HEK293 (cell line): ENCODE data around the gene USHBP1.

Source experiments
- CTCF ChIA-PET: fragments of 350-600 bp; formaldehyde crosslinking; extraction: SDS; loops from one replicate; lab custom pipeline; 2021; ENCODE audit warnings: antibody characterized with exemption; lab: Yijun Ruan, JAX
- POLR2A ChIA-PET: fragments of 300-600 bp; formaldehyde crosslinking; extraction: SDS; loops from one replicate; lab custom pipeline; 2020; ENCODE audit warnings: antibody characterized with exemption, inconsistent platforms; lab: Yijun Ruan, JAX
- H3K27ac ChIP-seq: fragments of 200-500 bp; sonication (Bioruptor generic); 2 replicates; pipeline ENCODE4 v1.5.1; 2014; ENCODE audit warnings: low read depth, low read length, control low read depth, inconsistent platforms; ENCODE audit errors: extremely low read depth
- H3K36me3 ChIP-seq, 2 experiments: fragments of 200-500 bp in 1 of 2; sonication (Bioruptor generic) in 1 of 2; 1 replicate in 1 of 2; 2 replicates in 1 of 2; pipeline ENCODE4 v1.5.1; 2014 to 2017; ENCODE audit warnings: inconsistent platforms in 2 of 2, low read length in 2 of 2; ENCODE audit not compliant: control insufficient read depth in 2 of 2, insufficient read depth in 1 of 2
- H3K4me1 ChIP-seq: fragments of 200-500 bp; sonication (Bioruptor generic); 2 replicates; pipeline ENCODE4 v1.5.1; 2014; ENCODE audit warnings: mild to moderate bottlenecking, low read length, inconsistent platforms; ENCODE audit not compliant: control insufficient read depth, insufficient read depth
- H3K4me3 ChIP-seq: 2 replicates; pipeline ENCODE4 v1.5.1; 2011; ENCODE audit warnings: low read depth, mild to moderate bottlenecking, control low read depth, low read length, moderate library complexity
- H3K9me3 ChIP-seq: fragments of 200-500 bp; sonication (Bioruptor generic); 2 replicates; pipeline ENCODE4 v1.5.1; 2014; ENCODE audit warnings: low read depth, low read length, inconsistent platforms; ENCODE audit not compliant: control insufficient read depth, insufficient read depth
- GLI4 ChIP-seq: fragments of 450-650 bp; formaldehyde crosslinking; IDR thresholded peaks from 2 replicates; pipeline ENCODE4 v1.5.1; 2016; ENCODE audit warnings: missing biosample characterization, missing genetic modification characterization
- GLIS2 ChIP-seq: fragments of 450-650 bp; formaldehyde crosslinking; IDR thresholded peaks from 2 replicates; pipeline ENCODE4 v1.5.1; 2016; ENCODE audit warnings: missing biosample characterization, missing genetic modification characterization
- KLF17 ChIP-seq: fragments of 450-650 bp; formaldehyde crosslinking; IDR thresholded peaks from 2 replicates; pipeline ENCODE4 v1.5.1; 2016; ENCODE audit warnings: missing biosample characterization, missing genetic modification characterization
- MZF1 ChIP-seq: fragments of 450-650 bp; formaldehyde crosslinking; IDR thresholded peaks from 2 replicates; pipeline ENCODE4 v1.5.1; 2017; ENCODE audit warnings: missing biosample characterization, missing genetic modification characterization, borderline replicate concordance
- PBX3 ChIP-seq: sonication (generic); formaldehyde crosslinking; IDR thresholded peaks from 2 replicates; pipeline ENCODE4 v1.8.1; 2022; ENCODE audit warnings: mild to moderate bottlenecking, moderate library complexity, missing genetic modification reagents
- SP2 ChIP-seq: fragments of 450-650 bp; formaldehyde crosslinking; IDR thresholded peaks from 2 replicates; pipeline ENCODE4 v1.5.1; 2016; ENCODE audit warnings: missing biosample characterization, missing genetic modification characterization
- YY2 ChIP-seq: fragments of 450-650 bp; formaldehyde crosslinking; IDR thresholded peaks from 2 replicates; pipeline ENCODE4 v1.5.1; 2016; ENCODE audit warnings: missing biosample characterization, missing genetic modification characterization
- ZBTB48 ChIP-seq: fragments of 450-650 bp; formaldehyde crosslinking; IDR thresholded peaks from 2 replicates; pipeline ENCODE4 v1.5.1; 2016; ENCODE audit warnings: missing biosample characterization, missing genetic modification characterization
- ZFHX2 ChIP-seq: fragments of 450-650 bp; formaldehyde crosslinking; conservative IDR thresholded peaks from 2 replicates; pipeline ENCODE4 v1.5.1; 2016; ENCODE audit warnings: missing biosample characterization, missing genetic modification characterization
- ZNF184 ChIP-seq: fragments of 450-650 bp; IDR thresholded peaks from 2 replicates; pipeline ENCODE4 v1.5.1; 2018; ENCODE audit warnings: missing biosample characterization, mild to moderate bottlenecking, missing genetic modification characterization
- ZNF311 ChIP-seq: fragments of 450-650 bp; formaldehyde crosslinking; IDR thresholded peaks from 2 replicates; pipeline ENCODE4 v1.5.1; 2017; ENCODE audit warnings: missing biosample characterization, missing genetic modification characterization, borderline replicate concordance
- ZNF362 ChIP-seq: fragments of 450-650 bp; formaldehyde crosslinking; IDR thresholded peaks from 2 replicates; pipeline ENCODE4 v1.5.1; 2016; ENCODE audit warnings: missing biosample characterization, missing genetic modification characterization
- ZNF514 ChIP-seq: fragments of 450-650 bp; formaldehyde crosslinking; IDR thresholded peaks from 2 replicates; pipeline ENCODE4 v1.5.1; 2016; ENCODE audit warnings: missing biosample characterization, missing genetic modification characterization
- ZNF624 ChIP-seq: fragments of 450-650 bp; formaldehyde crosslinking; IDR thresholded peaks from 2 replicates; pipeline ENCODE4 v1.5.1; 2017; ENCODE audit warnings: missing biosample characterization, missing genetic modification characterization
- ZNF626 ChIP-seq: fragments of 450-650 bp; sonication (Bioruptor Pico); formaldehyde crosslinking; IDR thresholded peaks from 2 replicates; pipeline ENCODE4 v1.5.1; 2018; ENCODE audit warnings: missing biosample characterization, missing genetic modification characterization, inconsistent platforms
- ZNF707 ChIP-seq: fragments of 450-650 bp; formaldehyde crosslinking; IDR thresholded peaks from 2 replicates; pipeline ENCODE4 v1.5.1; 2016; ENCODE audit warnings: missing biosample characterization, missing genetic modification characterization
- ZNF76 ChIP-seq: fragments of 450-650 bp; formaldehyde crosslinking; IDR thresholded peaks from 2 replicates; pipeline ENCODE4; 2016; ENCODE audit warnings: low read depth, missing biosample characterization, missing genetic modification characterization, borderline replicate concordance
- ZNF776 ChIP-seq: fragments of 450-650 bp; formaldehyde crosslinking; IDR thresholded peaks from 2 replicates; pipeline ENCODE4 v1.5.0; 2017; ENCODE audit warnings: missing biosample characterization, missing genetic modification characterization, borderline replicate concordance
- ZNF830 ChIP-seq: fragments of 450-650 bp; IDR thresholded peaks from 2 replicates; pipeline ENCODE4 v1.5.0; 2018; ENCODE audit warnings: missing biosample characterization, missing genetic modification characterization, low read depth, mild to moderate bottlenecking, moderate library complexity
- ZXDB ChIP-seq: fragments of 450-650 bp; formaldehyde crosslinking; IDR thresholded peaks from 2 replicates; pipeline ENCODE4 v1.5.1; 2016; ENCODE audit warnings: missing biosample characterization, missing genetic modification characterization
- TF ChIP-seq, protein P1 (sequence below): fragments of 450-650 bp; formaldehyde crosslinking; IDR thresholded peaks from 2 replicates; pipeline ENCODE4 v1.5.1; 2017; ENCODE audit warnings: missing biosample characterization, missing genetic modification characterization
- TF ChIP-seq, protein P2 (sequence below): fragments of 450-650 bp; formaldehyde crosslinking; IDR thresholded peaks from 2 replicates; pipeline ENCODE4 v1.5.1; 2016; ENCODE audit warnings: missing biosample characterization, missing genetic modification characterization
- TF ChIP-seq, protein P3 (sequence below): fragments of 450-650 bp; IDR thresholded peaks from 2 replicates; pipeline ENCODE4 v1.5.1; 2018; ENCODE audit warnings: missing biosample characterization, missing genetic modification characterization
- TF ChIP-seq, protein P4 (sequence below): fragments of 450-650 bp; formaldehyde crosslinking; IDR thresholded peaks from 2 replicates; pipeline ENCODE4 v1.5.1; 2016; ENCODE audit warnings: missing biosample characterization, missing genetic modification characterization

USHBP1 gene

GRCh38 chr19:17235971-17236777 lies 28.4 kb downstream of the USHBP1 start:
- no peaks in the 10 kb centered on the region for H3K9me3 ChIP-seq
- CTCF ChIA-PET: interaction anchor here (0.5 to 1.6 kb wide), 5 partner anchors 15 to 167 kb away, joined by 3 to 5 read pairs (median 4); no protein-coding TSS in a partner anchor
- peaks cover 16 to 56% of the 10 kb centered on the region in 2 experiments; a peak in 2 of 3 replicates for H3K36me3 ChIP-seq
- TF ChIP-seq ZNF76 (tag by site-specific recombination): no peak
- TF ChIP-seq PBX3: no peak
- TF ChIP-seq GLIS2 (tag by site-specific recombination): peak; percentile 24; the same call in 1 of the 2 replicates
- no peak for TF ChIP-seq GLI4 (tag by site-specific recombination)
- no peak for TF ChIP-seq KLF17 (tag by site-specific recombination)
- no peak for TF ChIP-seq ZNF311
- TF ChIP-seq, protein P1, sequence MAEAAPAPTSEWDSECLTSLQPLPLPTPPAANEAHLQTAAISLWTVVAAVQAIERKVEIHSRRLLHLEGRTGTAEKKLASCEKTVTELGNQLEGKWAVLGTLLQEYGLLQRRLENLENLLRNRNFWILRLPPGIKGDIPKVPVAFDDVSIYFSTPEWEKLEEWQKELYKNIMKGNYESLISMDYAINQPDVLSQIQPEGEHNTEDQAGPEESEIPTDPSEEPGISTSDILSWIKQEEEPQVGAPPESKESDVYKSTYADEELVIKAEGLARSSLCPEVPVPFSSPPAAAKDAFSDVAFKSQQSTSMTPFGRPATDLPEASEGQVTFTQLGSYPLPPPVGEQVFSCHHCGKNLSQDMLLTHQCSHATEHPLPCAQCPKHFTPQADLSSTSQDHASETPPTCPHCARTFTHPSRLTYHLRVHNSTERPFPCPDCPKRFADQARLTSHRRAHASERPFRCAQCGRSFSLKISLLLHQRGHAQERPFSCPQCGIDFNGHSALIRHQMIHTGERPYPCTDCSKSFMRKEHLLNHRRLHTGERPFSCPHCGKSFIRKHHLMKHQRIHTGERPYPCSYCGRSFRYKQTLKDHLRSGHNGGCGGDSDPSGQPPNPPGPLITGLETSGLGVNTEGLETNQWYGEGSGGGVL (tag by site-specific recombination): peak; percentile 29; the same call in 1 of the 2 replicates
- no peak for TF ChIP-seq ZBTB48 (tag by site-specific recombination)
- TF ChIP-seq YY2 (tag by site-specific recombination): no peak
- no peak for TF ChIP-seq ZNF707 (tag by site-specific recombination)
- TF ChIP-seq ZNF514 (tag by site-specific recombination): no peak
- TF ChIP-seq ZNF830 (tag by site-specific recombination): no peak
- no peak for TF ChIP-seq MZF1 (tag by site-specific recombination)
- TF ChIP-seq, protein P2, sequence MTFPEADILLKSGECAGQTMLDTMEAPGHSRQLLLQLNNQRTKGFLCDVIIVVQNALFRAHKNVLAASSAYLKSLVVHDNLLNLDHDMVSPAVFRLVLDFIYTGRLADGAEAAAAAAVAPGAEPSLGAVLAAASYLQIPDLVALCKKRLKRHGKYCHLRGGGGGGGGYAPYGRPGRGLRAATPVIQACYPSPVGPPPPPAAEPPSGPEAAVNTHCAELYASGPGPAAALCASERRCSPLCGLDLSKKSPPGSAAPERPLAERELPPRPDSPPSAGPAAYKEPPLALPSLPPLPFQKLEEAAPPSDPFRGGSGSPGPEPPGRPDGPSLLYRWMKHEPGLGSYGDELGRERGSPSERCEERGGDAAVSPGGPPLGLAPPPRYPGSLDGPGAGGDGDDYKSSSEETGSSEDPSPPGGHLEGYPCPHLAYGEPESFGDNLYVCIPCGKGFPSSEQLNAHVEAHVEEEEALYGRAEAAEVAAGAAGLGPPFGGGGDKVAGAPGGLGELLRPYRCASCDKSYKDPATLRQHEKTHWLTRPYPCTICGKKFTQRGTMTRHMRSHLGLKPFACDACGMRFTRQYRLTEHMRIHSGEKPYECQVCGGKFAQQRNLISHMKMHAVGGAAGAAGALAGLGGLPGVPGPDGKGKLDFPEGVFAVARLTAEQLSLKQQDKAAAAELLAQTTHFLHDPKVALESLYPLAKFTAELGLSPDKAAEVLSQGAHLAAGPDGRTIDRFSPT (tag by site-specific recombination): no peak
- TF ChIP-seq SP2 (tag by site-specific recombination): peak; percentile 25; the same call in 1 of the 2 replicates
- TF ChIP-seq ZFHX2 (tag by site-specific recombination): 0 out of 2 replicates have a peak, but pooled peaks have one; percentile 4
- no peak for TF ChIP-seq ZNF362 (tag by site-specific recombination)
- no peak for TF ChIP-seq ZNF776 (tag by site-specific recombination)
- no peak for TF ChIP-seq ZNF626 (tag by site-specific recombination)
- no peak for TF ChIP-seq ZNF184 (tag by site-specific recombination)
- TF ChIP-seq, protein P3, sequence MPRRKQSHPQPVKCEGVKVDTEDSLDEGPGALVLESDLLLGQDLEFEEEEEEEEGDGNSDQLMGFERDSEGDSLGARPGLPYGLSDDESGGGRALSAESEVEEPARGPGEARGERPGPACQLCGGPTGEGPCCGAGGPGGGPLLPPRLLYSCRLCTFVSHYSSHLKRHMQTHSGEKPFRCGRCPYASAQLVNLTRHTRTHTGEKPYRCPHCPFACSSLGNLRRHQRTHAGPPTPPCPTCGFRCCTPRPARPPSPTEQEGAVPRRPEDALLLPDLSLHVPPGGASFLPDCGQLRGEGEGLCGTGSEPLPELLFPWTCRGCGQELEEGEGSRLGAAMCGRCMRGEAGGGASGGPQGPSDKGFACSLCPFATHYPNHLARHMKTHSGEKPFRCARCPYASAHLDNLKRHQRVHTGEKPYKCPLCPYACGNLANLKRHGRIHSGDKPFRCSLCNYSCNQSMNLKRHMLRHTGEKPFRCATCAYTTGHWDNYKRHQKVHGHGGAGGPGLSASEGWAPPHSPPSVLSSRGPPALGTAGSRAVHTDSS: no peak
- TF ChIP-seq ZNF624: no peak
- TF ChIP-seq, protein P4, sequence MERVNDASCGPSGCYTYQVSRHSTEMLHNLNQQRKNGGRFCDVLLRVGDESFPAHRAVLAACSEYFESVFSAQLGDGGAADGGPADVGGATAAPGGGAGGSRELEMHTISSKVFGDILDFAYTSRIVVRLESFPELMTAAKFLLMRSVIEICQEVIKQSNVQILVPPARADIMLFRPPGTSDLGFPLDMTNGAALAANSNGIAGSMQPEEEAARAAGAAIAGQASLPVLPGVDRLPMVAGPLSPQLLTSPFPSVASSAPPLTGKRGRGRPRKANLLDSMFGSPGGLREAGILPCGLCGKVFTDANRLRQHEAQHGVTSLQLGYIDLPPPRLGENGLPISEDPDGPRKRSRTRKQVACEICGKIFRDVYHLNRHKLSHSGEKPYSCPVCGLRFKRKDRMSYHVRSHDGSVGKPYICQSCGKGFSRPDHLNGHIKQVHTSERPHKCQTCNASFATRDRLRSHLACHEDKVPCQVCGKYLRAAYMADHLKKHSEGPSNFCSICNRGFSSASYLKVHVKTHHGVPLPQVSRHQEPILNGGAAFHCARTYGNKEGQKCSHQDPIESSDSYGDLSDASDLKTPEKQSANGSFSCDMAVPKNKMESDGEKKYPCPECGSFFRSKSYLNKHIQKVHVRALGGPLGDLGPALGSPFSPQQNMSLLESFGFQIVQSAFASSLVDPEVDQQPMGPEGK: no peak; the same call in 1 of the 2 replicates
- TF ChIP-seq ZXDB (tag by site-specific recombination): no peak
- POLR2A ChIA-PET: interaction anchor here (0.5 to 3.5 kb wide), 6 partner anchors 10 to 144 kb away, joined by 3 to 25 read pairs (median 6); partner anchors contain the start of genes BABAM1, OCEL1 and USE1
- H3K4me1 ChIP-seq: peaks cover 11% of the 10 kb centered on the region
- H3K27ac ChIP-seq: peak overlapping the region; percentile 69
- peak overlapping the region; percentile 55 for H3K4me3 ChIP-seq
